Frontal cortex (tissue), 4 donors: Measurements from ENCODE around the gene ZNF169. TPM values are rescaled to one million over a fixed set of nuclear protein-coding genes. Genes with fewer than 3 reads are reported as not detected.
A peak's percentile ranks its signal among the peaks of the same experiment; 100 is the strongest.
"Not testable (repeated sequence)": the region's sequence is repeated elsewhere in the genome, so short reads cannot be mapped to it uniquely, and the experiment has no call there.

Experiments
- DNase-seq, 2 donors: peaks; one replicate each; pipeline ENCODE4 v3.0.0; 2012; ENCODE audit warnings: low spot score in 2 of 2
- FAIRE-seq: peaks from 2 replicates; lab custom pipeline; 2012; peaks lifted over from hg19 to GRCh38; lab: Jason Lieb, UNC
- total RNA-seq: library from RNA; depleted of rRNA; stranded (reverse); fragments of >200 nt; gene quantifications from one replicate; pipeline ENCODE4 v1.2.3, GENCODE V29; 2014
- donor health status: control.
- donor health status: control.
- donor health status: control.

The ZNF169 gene
- 9.4 TPM for total RNA-seq

GRCh38 chr9:94259077-94259862 is at the start of gene ZNF169:
Gene ZNF169, plus strand, starts transcription at chr9:94259298. Its CDS starts 19,515 bp downstream, at chr9:94278813.
- no peak for FAIRE-seq
- DNase-seq: peak; percentile 73 to 91

DNA sequence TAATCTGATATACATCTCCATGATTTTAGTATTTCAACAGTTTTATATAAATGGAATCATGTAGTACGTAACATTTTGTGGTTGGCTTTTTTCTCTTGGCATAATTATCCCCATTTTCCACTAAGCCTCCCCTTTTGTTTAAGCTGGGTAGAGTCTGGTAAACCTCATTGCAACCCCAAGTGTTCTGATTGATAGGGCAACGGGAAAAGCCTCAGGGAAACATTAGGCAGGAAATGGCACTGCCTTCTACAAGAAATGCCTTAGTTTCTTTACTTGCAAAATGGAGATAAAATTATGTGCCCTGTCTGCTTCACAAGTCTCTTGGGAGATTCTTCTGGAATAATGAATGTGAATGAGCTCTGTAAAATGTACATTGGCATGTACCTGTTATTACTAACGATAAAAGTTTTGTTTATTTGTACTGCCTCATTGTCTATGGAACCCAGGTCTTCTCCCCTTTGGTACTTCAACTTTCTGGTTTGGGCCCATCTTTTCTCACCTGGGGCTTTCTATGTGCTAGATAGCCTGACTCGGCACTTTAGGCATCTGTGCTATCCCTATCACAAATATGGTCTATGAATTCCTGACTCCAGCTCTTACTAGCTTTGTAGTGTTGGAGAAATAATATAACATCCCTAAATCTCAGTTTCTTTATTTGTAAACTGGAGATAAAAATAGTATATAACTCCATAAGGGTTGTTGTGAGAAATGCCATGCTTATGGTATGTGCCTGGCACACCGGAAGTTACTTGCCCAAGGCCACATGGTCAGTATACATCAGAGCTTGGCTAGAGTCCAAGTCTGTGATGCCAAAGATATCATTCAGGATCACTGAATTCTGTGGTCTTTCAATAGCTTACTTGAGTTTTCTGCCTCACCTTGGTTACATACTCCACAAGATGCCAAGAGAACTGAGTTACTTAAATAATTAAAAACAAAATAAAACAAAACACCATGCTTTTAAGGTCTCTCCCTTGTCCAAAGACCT is 48.2 kb upstream of the ZNF169 start:
- DNase-seq (no peak), FAIRE-seq (no peak)

- FAIRE-seq (no peak), DNase-seq (no peak)
Observed at GRCh38 chr9:94212091-94212490, 47.0 kb upstream of the ZNF169 start.

- DNase-seq: no peak
Observed at GRCh38 chr9:94212531-94212930, 46.6 kb upstream of the ZNF169 start.

GRCh38 chr9:94213511-94214124 is 45.5 kb upstream of the ZNF169 start:
- DNase-seq: peak; percentile 46 to 74
- FAIRE-seq: peak; percentile 85

More at GRCh38 chr9:94212531-94212930, 46.6 kb upstream of the ZNF169 start:
- FAIRE-seq: no peak

DNA sequence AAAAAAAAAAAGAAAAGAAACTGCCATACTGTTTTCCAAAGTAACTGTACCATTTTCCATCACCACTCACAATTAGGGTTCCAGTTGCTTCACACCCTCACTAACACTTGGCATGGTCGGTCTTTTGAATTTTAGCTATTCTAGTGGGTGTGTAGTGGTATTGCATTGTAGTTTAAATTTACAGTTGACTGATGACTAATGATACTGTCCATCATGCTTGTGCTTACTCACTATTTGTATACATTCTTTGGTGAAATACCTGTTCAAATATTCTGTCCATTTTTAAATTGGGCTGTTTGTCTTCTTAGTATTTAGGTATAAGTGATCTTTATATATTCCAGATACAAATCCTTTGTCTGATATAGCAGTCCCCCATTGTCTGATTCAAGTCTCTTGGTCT is 36.2 kb upstream of the ZNF169 start:
- FAIRE-seq (no peak), DNase-seq (no peak)

- not testable (repeated sequence) for FAIRE-seq, DNase-seq
Observed at GRCh38 chr9:94225413-94225812, 33.7 kb upstream of the ZNF169 start.

- no peak for FAIRE-seq
Observed at GRCh38 chr9:94228616-94229015, 30.5 kb upstream of the ZNF169 start.

GRCh38 chr9:94232428-94232827 is 26.7 kb upstream of the ZNF169 start:
- FAIRE-seq: no peak
- DNase-seq: no peak

More at GRCh38 chr9:94228616-94229015, 30.5 kb upstream of the ZNF169 start:
- DNase-seq: no peak

DNA sequence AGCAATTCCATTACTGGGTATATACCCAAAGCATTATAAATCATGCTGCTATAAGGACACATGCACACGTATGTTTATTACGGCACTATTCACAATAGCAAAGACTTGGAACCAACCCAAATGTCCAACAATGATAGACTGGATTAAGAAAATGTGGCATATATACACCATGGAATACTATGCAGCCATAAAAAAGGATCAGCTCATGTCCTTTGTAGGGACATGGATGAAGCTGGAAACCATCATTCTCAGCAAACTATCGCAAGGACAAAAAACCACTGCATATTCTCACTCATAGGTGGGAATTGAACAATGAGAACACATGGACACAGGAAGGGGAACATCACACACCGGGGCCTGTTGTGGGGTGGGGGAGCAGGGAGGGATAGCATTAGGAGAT is 18.0 kb upstream of the ZNF169 start:
- FAIRE-seq, DNase-seq: not testable (repeated sequence)

DNA sequence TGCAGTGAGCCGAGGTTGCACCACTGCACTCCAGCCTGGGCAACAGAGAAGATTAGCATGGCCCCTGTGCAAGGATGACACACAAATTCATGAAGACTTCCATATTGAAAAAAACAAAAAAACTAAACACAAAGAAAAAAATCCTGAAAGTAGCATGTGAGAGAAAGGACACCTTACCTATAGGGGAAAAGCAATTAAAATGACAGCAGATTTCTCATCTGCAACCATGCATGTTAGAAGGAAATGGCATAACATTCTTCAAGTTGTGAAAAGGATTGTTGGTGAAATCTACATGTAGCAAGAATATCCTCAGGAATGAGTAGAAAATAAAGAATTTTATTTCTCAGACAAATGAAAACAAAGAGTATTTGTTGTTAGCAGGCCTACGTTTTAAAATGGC is 13.4 kb upstream of the ZNF169 start:
- no peak for FAIRE-seq
- DNase-seq: no peak

DNA sequence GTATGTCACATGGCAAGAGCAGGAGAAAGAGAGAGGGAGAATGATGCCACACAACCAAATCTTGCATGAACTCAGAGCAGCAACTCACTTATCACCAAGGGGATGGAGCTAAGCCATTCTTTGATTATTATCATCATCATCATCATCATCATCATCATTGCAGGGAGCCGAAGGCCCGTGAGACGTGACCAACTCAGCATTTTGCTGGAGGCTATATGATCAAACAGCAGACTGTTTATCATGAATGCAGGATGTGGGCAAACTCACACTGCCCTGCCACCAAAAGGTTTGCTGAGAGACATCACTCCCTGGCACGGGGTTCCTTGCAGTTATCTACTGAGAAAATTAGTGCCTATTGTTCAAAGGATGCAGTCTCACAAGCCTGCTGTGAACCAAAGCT is 8.6 kb upstream of the ZNF169 start:
- DNase-seq: no peak
- no peak for FAIRE-seq

DNA sequence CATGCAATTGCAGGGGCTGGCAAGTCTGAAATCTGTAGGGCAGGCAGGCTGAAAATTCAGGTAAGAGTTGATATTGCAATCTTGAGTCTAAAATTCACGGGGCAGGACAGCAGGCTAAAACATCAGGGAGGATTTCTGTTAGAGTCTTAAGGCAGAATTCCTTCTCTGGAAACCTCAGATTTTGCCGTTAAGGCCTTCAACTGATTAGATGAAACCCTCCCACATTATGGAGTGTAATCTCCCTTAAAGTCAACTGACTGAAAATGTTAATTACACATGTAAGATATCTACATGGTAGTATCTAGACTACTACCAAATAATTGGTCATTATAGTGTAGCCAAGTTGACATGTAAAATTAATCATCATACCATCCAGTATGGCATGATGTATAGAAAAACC is 3.1 kb upstream of the ZNF169 start:
- DNase-seq: no peak
- FAIRE-seq: no peak

GRCh38 chr9:94265626-94266402 is 6.7 kb downstream of the ZNF169 start:
- not testable (repeated sequence) for FAIRE-seq, DNase-seq

- FAIRE-seq (no peak), DNase-seq (no peak)
Observed at GRCh38 chr9:94269264-94269663, 10.2 kb downstream of the ZNF169 start.

DNA sequence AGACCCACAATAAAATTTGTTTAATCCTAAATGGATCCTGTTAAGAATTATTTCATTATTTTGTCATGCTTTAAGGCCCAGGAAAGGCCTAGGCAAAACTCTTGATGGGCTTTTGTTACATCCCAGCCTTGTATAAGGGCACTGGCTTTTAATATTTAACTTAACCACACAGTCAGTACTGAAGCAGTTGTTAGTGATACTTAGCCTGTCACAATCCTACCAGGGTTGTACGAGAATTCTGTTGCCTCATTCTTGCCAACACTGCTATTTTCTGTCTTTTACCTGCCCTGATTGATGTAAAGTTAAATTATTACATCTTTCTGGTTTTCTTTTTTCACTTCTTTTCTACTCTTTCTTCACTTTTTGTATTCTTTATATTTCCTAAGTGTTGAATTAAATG is 10.9 kb downstream of the ZNF169 start:
- DNase-seq: no peak
- FAIRE-seq: no peak

DNA sequence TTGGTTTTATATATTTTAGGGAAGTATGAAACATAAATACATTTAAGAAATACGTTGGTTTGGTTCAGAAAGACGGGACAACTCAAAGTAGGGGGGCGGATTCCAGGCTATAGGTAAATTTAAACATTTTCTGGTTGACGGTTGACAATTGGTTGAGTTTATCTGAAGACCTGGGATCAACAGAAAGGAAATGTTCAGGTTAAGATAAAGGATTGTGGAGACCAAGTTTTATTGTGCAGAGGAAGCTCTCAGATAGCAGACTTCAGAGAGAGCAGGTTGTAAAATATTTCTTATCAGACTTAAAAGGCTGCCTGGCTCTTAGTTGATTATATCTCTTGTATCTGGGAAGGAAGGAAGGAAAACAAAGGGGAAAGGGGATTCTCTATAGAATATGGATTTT is 17.9 kb downstream of the ZNF169 start:
- FAIRE-seq, DNase-seq: not testable (repeated sequence)

DNA sequence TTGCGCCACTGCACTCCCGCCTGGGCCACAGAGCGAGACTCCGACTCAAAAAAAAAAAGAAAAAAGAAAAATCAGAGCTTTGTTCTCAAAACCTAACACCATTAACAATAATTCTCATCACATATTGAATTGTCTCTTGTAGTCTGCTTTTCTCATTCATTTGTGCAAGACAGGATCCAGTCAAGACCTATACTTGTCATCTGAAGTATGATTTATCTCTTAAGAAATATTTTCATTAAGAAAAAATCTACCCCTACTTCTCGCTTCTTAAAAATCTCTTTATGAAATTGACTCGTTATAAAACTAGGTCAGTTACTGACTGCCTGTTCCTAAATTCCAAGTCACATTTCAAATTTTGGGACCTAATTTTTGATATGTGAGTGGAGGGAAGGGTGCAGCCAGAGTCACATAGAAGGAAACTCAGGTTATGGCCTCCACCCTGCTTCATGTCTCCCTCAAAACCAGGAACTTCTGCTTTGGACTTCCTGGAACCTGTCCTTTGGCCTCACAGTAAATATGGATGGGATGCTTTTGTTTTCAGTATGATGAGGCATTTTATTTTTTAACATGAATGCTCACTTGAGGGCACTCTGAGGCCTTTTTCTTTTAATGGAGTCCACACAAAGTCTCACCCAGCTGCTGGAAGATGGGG is 18.9 kb downstream of the ZNF169 start:
- FAIRE-seq (no peak), DNase-seq (no peak)

- FAIRE-seq: no peak
Observed at GRCh38 chr9:94280409-94280989, 21.4 kb downstream of the ZNF169 start.

More at GRCh38 chr9:94280409-94280989, 21.4 kb downstream of the ZNF169 start:
- no peak for DNase-seq
